ENCODE results near the gene DCTPP1.

DNA sequence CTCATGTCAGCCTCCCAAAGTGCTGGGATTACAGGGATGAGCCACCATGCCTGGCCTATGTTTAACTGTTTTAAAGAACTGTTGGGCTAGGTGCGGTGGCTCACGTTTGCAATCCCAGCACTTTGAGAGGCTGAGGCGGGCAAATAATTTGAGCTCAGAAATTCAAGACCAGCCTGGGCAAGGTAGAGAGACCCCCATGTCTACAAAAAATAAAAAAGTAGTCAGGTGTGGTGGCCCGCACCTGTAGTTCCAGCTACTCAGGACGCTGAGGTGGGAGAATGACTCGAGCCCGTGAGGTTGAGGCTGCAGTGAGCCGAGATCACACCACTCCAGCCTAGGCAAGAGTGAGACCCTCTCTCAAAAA, 40.8 kb upstream of the DCTPP1 start:
- TF ChIP-seq, protein P1, sequence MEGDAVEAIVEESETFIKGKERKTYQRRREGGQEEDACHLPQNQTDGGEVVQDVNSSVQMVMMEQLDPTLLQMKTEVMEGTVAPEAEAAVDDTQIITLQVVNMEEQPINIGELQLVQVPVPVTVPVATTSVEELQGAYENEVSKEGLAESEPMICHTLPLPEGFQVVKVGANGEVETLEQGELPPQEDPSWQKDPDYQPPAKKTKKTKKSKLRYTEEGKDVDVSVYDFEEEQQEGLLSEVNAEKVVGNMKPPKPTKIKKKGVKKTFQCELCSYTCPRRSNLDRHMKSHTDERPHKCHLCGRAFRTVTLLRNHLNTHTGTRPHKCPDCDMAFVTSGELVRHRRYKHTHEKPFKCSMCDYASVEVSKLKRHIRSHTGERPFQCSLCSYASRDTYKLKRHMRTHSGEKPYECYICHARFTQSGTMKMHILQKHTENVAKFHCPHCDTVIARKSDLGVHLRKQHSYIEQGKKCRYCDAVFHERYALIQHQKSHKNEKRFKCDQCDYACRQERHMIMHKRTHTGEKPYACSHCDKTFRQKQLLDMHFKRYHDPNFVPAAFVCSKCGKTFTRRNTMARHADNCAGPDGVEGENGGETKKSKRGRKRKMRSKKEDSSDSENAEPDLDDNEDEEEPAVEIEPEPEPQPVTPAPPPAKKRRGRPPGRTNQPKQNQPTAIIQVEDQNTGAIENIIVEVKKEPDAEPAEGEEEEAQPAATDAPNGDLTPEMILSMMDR (IDR thresholded peaks at IDR 0.05 in 2 of 3, conservative IDR thresholded peaks at IDR 0.05 in 1 of 3; ENCODE audit: borderline replicate concordance in 1 of 3, insufficient read depth in 1 of 3, low read depth in 2 of 3, low read length in 2 of 3): no peak
- TF ChIP-seq, protein P2, sequence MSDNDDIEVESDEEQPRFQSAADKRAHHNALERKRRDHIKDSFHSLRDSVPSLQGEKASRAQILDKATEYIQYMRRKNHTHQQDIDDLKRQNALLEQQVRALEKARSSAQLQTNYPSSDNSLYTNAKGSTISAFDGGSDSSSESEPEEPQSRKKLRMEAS (IDR thresholded peaks at IDR 0.05): no peak
- TF ChIP-seq SIN3A (IDR thresholded peaks at IDR 0.05; ENCODE audit: low read depth): no peak
- no peak for TF ChIP-seq SP1 (IDR thresholded peaks at IDR 0.05; ENCODE audit: low read depth)
